ENCODE measurements around the gene TANGO2.

TANGO2 gene

GRCh38 chr22:19996694-19997384 is 24.1 kb upstream of the TANGO2 start:
- no peak for DNase-seq

- no peak for DNase-seq
These were observed 23.2 kb upstream of the TANGO2 start for GRCh38 chr22:19997561-19998231.

- no peak for DNase-seq
These were observed 22.5 kb upstream of the TANGO2 start for GRCh38 chr22:19998232-19998951.

- no peak for DNase-seq
These were observed 21.7 kb upstream of the TANGO2 start for GRCh38 chr22:19998991-19999820.

- DNase-seq: no peak
These were observed 20.4 kb upstream of the TANGO2 start for GRCh38 chr22:20000246-20001081.

- DNase-seq: no peak
These were observed 19.8 kb upstream of the TANGO2 start for GRCh38 chr22:20001082-20001638.

- no peak for DNase-seq
These were observed 18.8 kb upstream of the TANGO2 start for GRCh38 chr22:20002128-20002527.

GRCh38 chr22:20002636-20003035 is 18.3 kb upstream of the TANGO2 start:
- DNase-seq: no peak

- no peak for DNase-seq
These were observed 17.6 kb upstream of the TANGO2 start for GRCh38 chr22:20003304-20003703.

- no peak for DNase-seq
These were observed 16.4 kb upstream of the TANGO2 start for GRCh38 chr22:20004464-20004863.

GRCh38 chr22:20008221-20008995 is 12.5 kb upstream of the TANGO2 start:
- no peak for DNase-seq

GRCh38 chr22:20009018-20009491 is 11.9 kb upstream of the TANGO2 start:
- no peak for DNase-seq

GRCh38 chr22:20009582-20010306 is 11.2 kb upstream of the TANGO2 start:
- DNase-seq: no peak

GRCh38 chr22:20010307-20011122 is 10.4 kb upstream of the TANGO2 start:
- no peak for DNase-seq

GRCh38 chr22:20011123-20011992 is 9.6 kb upstream of the TANGO2 start:
- no peak for DNase-seq

- DNase-seq: no peak
These were observed 8.7 kb upstream of the TANGO2 start for GRCh38 chr22:20011993-20012740.

GRCh38 chr22:20012741-20013331 is 8.1 kb upstream of the TANGO2 start:
- DNase-seq: no peak
